C4-2B (cell line): ENCODE results near the gene TPPP2.

ENCODE experiments used
- CTCF ChIP-seq: fragments of 450-650 bp; conservative IDR thresholded peaks from 2 replicates; pipeline ENCODE4 v1.5.1; 2017; ENCODE audit warnings: mild to moderate bottlenecking
- ZFX ChIP-seq: fragments of 450-650 bp; IDR thresholded peaks from 2 replicates; pipeline ENCODE4 v1.6.1; 2017

DNA sequence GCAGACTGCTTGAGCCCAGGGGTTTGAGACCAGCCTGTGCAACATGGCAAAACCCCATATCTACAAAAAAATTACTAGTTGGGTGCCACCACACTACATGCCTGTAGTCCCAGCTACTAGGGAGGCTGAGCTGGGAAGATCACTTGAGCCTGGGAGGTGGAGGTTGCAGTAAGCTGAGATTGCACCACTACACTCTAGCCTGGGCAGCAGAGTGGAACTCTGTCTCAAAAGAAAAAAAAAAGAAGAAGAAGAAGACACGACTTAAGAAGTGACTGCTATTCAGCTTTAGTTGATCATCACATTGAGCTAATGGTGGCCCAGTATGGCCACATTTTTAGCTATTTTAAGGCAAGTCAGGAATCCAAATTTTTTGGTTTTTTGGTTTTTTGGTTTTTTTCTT lies 49.1 kb upstream of the TPPP2 start:
- TF ChIP-seq CTCF (no peak), ZFX (no peak)
